ENCODE results near the gene PERM1.
"Not testable (repeated sequence)": the region's sequence is repeated elsewhere in the genome, so short reads cannot be mapped to it uniquely, and the experiment has no call there.

The PERM1 gene

GRCh38 chr1:1013922-1014648 lies 32.2 kb upstream of the PERM1 start:
- Histone ChIP-seq H3K27ac (ENCODE audit: poor library complexity, severe bottlenecking) (peak overlapping the region; percentile 60), H3K9me3 (ENCODE audit: severe bottlenecking) (no peaks in the 10 kb centered on the region), H3K36me3 (ENCODE audit: low read depth) (no peaks in the 10 kb centered on the region), H3K4me3 (ENCODE audit: severe bottlenecking) (peak overlapping the region; percentile 40), H3K27me3 (ENCODE audit: insufficient read depth, poor library complexity, severe bottlenecking) (no peaks in the 10 kb centered on the region), H3K4me1 (ENCODE audit: insufficient read depth, poor library complexity, severe bottlenecking) (peaks cover 6% of the 10 kb centered on the region)
- no peak; the same call in 2 of the 3 replicates for ATAC-seq (ENCODE audit: low read depth)
- no peak for DNase-seq (ENCODE audit: low spot score)
- no peak for TF ChIP-seq CTCF (IDR thresholded peaks at IDR 0.05; ENCODE audit: poor library complexity, severe bottlenecking)

DNA sequence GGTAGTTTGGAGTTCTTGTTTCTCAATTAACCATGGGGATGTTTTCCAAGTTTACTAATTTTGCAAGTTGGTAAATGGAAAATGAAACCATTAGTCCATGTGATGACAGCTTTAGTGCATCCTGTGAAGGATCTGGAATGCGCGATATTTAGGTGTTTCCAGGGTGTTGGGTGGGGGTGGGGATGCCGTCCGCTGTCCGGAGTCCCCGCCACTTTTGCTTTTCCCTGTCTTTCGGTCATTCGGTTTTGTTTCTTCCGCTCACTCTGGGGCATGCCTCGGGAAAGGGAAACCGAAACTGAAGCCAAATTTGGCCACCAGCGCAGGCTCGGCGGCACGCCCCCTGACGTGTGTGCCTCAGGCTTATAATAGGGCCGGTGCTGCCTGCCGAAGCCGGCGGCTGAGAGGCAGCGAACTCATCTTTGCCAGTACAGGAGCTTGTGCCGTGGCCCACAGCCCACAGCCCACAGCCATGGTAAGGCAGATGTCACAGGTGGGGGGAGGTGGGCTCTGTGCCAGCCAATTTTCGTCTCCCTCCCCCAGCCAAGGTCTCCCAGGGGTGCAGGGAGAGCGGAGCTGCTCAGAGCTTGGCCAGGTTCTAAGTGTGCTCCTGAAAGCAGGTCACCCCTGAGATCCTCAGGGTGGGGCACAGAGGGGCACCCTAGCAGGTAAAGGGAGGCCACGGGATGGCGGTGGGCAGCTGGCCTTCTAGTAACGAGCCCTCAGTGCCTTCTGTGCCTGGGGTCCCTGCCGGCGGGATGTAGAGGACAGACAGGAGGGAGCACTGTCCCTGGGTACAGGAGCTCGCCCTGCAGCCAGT lies 31.4 kb upstream of the PERM1 start, which contains the start of gene ISG15:
ISG15 (plus strand) TSS at position 393 of the 817 bp plus-strand sequence; CDS start at position 470, 77 bp downstream.
- TF ChIP-seq CTCF (IDR thresholded peaks at IDR 0.05; ENCODE audit: poor library complexity, severe bottlenecking) = no peak
- peak within 1 kb of the TSS; percentile 40 for H3K4me3 ChIP-seq (ENCODE audit: severe bottlenecking)
- peak; percentile 84 for ATAC-seq (ENCODE audit: low read depth)
- peaks cover 6% of the 10 kb centered on the region for H3K4me1 ChIP-seq (ENCODE audit: insufficient read depth, poor library complexity, severe bottlenecking)
- peak; percentile 81 for DNase-seq (ENCODE audit: low spot score)
- no peaks in the 10 kb centered on the region for H3K9me3 ChIP-seq (ENCODE audit: severe bottlenecking)
- peak within 1 kb of the TSS; percentile 60 for H3K27ac ChIP-seq (ENCODE audit: poor library complexity, severe bottlenecking)
- H3K36me3 ChIP-seq (ENCODE audit: low read depth) = no peaks in the 10 kb centered on the region
- H3K27me3 ChIP-seq (ENCODE audit: insufficient read depth, poor library complexity, severe bottlenecking) = no peaks in the 10 kb centered on the region

GRCh38 chr1:1012736-1013104 lies 30.8 kb upstream of the PERM1 start:
- not testable (repeated sequence) for H3K36me3 ChIP-seq (ENCODE audit: low read depth); ATAC-seq (ENCODE audit: low read depth); H3K9me3 ChIP-seq (ENCODE audit: severe bottlenecking); H3K4me1 ChIP-seq (ENCODE audit: insufficient read depth, poor library complexity, severe bottlenecking); DNase-seq (ENCODE audit: low spot score); H3K27me3 ChIP-seq (ENCODE audit: insufficient read depth, poor library complexity, severe bottlenecking)
- peak overlapping the region; percentile 40 for H3K4me3 ChIP-seq (ENCODE audit: severe bottlenecking)
- H3K27ac ChIP-seq (ENCODE audit: poor library complexity, severe bottlenecking) = peak overlapping the region; percentile 60

- no peak overlapping the region for H3K27ac ChIP-seq (ENCODE audit: poor library complexity, severe bottlenecking)
- no peak overlapping the region for H3K4me3 ChIP-seq (ENCODE audit: severe bottlenecking)
- TF ChIP-seq CTCF (IDR thresholded peaks at IDR 0.05; ENCODE audit: poor library complexity, severe bottlenecking) = no peak
- H3K36me3 ChIP-seq (ENCODE audit: low read depth) = no peaks in the 10 kb centered on the region
- DNase-seq (ENCODE audit: low spot score) (no peak), ATAC-seq (ENCODE audit: low read depth) (no peak)
- H3K9me3 ChIP-seq (ENCODE audit: severe bottlenecking) = no peaks in the 10 kb centered on the region
- no peaks in the 10 kb centered on the region for H3K27me3 ChIP-seq (ENCODE audit: insufficient read depth, poor library complexity, severe bottlenecking)
- H3K4me1 ChIP-seq (ENCODE audit: insufficient read depth, poor library complexity, severe bottlenecking) = peaks cover 10% of the 10 kb centered on the region
Measured at GRCh38 chr1:1011396-1011949, 29.6 kb upstream of the PERM1 start.

DNA sequence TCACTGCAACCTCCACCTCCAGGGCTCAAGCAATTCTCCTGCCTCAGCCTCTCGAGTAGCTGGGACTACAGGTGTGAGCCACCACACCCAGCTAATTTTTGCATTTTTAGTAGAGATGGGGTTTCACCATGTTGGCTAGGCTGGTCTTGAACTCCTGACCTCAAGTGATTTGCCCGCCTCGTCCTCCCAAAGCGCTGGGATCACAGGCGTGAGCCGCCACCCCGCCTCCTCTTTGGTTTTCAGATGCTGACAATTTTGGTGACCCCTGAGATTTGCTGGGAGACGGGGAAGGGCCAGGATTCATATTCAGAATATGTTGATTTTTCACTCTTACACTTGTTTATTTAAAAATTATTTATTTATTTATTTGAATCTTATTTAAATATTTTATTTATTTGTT lies 28.2 kb upstream of the PERM1 start:
- H3K4me3 ChIP-seq (ENCODE audit: severe bottlenecking); H3K36me3 ChIP-seq (ENCODE audit: low read depth); H3K9me3 ChIP-seq (ENCODE audit: severe bottlenecking); ATAC-seq (ENCODE audit: low read depth); H3K27me3 ChIP-seq (ENCODE audit: insufficient read depth, poor library complexity, severe bottlenecking); H3K27ac ChIP-seq (ENCODE audit: poor library complexity, severe bottlenecking); DNase-seq (ENCODE audit: low spot score): not testable (repeated sequence)
- H3K4me1 ChIP-seq (ENCODE audit: insufficient read depth, poor library complexity, severe bottlenecking) = peaks cover 12% of the 10 kb centered on the region

All from RWPE2 (cell line).